ENCODE measurements around the gene STARD3NL. TPM values are rescaled to one million over a fixed set of nuclear protein-coding genes. Genes with fewer than 3 reads are reported as not detected.

Gene STARD3NL
- total RNA-seq, 4 donors from 2014 or later: 28.3 to 42.9 (median 35.6) TPM

DNA sequence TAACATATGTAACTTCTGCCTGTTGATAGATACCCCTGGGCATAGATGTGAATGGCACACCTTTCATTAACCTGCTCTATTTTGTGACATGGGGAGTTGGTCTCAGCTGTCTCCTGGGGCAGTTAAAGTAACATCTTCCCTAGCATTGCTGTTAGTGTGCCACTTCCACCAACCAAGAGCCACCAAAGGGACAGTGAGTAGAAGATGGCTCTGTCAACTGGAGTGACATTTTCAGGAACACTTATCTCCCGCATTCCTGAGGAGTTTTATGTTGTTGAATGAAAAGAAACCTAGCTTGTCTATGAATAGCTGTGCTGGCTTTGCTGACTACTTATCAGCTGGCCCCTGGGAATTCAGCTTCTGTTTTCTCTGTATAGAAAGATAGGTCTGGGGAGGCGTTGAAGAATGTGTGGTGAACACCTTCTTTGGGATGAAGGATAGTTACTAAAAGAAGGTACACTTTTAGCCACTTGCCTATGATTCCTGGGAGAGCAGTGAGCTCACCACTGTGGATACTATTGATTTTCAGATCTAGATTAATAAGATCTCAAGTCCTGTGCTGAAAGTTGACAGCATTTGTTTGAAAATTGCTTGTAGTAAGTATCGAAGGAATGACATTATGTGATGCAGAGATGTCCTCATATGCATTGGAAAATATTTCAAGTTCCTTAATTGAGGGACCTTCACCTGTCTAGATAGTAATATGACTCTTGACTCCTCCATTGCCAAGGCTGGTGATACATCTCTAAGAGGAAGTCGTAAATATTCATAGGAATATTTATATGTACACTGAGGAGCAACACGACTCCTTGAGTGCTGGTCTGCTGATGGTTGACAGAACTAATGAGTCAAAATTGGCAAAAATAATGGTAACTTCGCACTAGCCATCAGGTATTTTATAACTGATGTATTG lies 7.6 kb downstream of the STARD3NL start:
- no peak for DNase-seq (ENCODE audit: low spot score in 2 of 2)
- Histone ChIP-seq H3K4me1 (peaks cover 0 to 37% (median 0%) of the 10 kb centered on the region in 4 donors), H3K27me3 (no peaks in the 10 kb centered on the region), H3K36me3 (no peaks in the 10 kb centered on the region), H3K9me3 (no peaks in the 10 kb centered on the region), H3K27ac (no peak overlapping the region), H3K4me3 (no peak overlapping the region)
- TF ChIP-seq POLR2A (IDR thresholded peaks at IDR 0.05) (no peak), EP300 (IDR thresholded peaks at IDR 0.05) (no peak), CTCF (IDR thresholded peaks at IDR 0.05) (no peak)
- 80 to 87% methylated on average over 6 of the region's 6 CpGs for WGBS, 2 donors

DNA sequence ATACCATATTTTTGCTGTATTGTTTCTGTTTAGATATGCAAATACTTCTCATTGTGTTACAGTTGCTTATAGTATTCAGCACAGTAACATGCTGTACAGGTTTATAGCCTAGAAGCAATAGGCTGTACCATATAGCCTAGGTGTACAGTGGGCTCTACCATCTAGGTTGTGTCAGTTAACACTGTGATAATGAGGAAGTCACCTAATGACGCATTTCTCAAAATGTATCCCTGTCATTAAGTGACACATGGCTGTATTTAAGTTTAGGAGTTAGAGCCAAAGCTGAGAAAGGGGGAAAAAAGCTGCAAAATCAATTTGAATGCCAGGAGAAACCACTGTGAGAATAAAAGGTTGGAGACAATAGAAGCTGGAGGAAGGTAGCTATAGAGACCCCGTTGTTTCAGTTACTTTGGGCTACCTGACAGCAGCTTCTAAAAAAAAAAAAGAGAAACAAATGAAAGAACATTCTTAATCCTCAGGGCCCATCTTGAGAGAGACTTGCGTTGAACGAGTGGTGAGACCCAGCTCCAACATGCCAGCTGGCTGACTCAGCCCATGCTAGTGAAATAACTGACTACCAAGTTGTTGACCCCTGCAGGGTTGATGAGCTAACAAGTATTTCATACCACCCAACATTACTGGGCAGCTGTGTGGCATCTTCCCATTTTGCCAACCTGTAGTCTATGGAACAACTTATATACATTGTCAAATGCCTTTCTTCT lies 8.7 kb downstream of the STARD3NL start:
- no peak overlapping the region for H3K4me3 ChIP-seq
- no peaks in the 10 kb centered on the region for H3K27me3 ChIP-seq
- TF ChIP-seq POLR2A (IDR thresholded peaks at IDR 0.05) (no peak), CTCF (IDR thresholded peaks at IDR 0.05) (no peak), EP300 (IDR thresholded peaks at IDR 0.05) (no peak)
- peaks cover 0 to 28% (median 0%) of the 10 kb centered on the region in 4 donors for H3K4me1 ChIP-seq
- H3K36me3 ChIP-seq: no peaks in the 10 kb centered on the region
- DNase-seq (ENCODE audit: low spot score in 2 of 2): no peak
- H3K9me3 ChIP-seq: peaks cover 0 to 10% (median 2%) of the 10 kb centered on the region in 4 donors
- H3K27ac ChIP-seq: no peak overlapping the region
- 74% methylated on average over 4 of the region's 4 CpGs for WGBS, 2 donors

DNA sequence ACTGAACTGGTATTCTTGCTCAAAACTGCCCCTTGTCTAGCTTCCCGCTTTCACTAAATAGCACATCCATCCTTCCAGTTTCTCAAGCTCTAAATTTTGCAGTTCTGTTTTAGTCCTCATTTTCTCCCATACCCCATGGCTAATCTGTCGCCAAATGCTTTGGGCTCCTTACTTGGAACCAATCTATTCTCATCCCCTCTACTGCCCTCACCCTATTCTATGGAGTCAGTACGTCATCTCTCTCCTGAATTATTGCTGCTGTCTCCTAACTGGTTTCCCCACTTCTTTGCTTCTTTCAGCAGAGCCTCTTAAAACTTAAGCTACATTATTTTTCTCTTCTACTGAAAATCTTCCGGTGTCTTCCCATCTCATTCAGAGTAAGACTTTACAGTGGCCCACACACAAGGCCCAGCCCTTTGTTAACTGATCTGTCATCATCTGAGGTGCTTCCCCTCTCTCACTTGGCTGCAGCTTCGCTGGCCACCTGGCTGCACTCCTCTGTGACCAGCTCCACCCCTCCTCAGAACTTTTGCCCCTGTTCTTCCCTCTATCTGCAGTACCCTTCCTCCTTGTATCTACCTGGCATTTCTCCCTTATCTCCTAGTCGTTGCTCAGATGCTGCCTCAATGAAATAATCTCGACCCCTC lies 9.9 kb downstream of the STARD3NL start:
- Histone ChIP-seq H3K9me3 (peaks cover 0 to 17% (median 6%) of the 10 kb centered on the region in 4 donors), H3K36me3 (peaks cover 0 to 8% (median 0%) of the 10 kb centered on the region in 3 donors), H3K27me3 (no peaks in the 10 kb centered on the region), H3K4me3 (no peak overlapping the region), H3K4me1 (peaks cover 0 to 18% (median 0%) of the 10 kb centered on the region in 4 donors), H3K27ac (no peak overlapping the region)
- no peak for DNase-seq (ENCODE audit: low spot score in 2 of 2)
- TF ChIP-seq CTCF (IDR thresholded peaks at IDR 0.05): no peak
- TF ChIP-seq EP300 (IDR thresholded peaks at IDR 0.05): no peak
- TF ChIP-seq POLR2A (IDR thresholded peaks at IDR 0.05): no peak
- 66 to 67% methylated on average over 7 of the region's 7 CpGs for WGBS, 2 donors

GRCh38 chr7:38189231-38189938 lies 11.3 kb downstream of the STARD3NL start:
- TF ChIP-seq POLR2A (IDR thresholded peaks at IDR 0.05) (no peak), CTCF (IDR thresholded peaks at IDR 0.05) (no peak), EP300 (IDR thresholded peaks at IDR 0.05) (no peak)
- Histone ChIP-seq H3K4me1 (peaks cover 0 to 15% (median 0%) of the 10 kb centered on the region in 4 donors), H3K27ac (no peak overlapping the region), H3K36me3 (peaks cover 0 to 11% (median 0%) of the 10 kb centered on the region in 3 donors), H3K4me3 (no peak overlapping the region), H3K27me3 (no peaks in the 10 kb centered on the region), H3K9me3 (peaks cover 0 to 17% (median 6%) of the 10 kb centered on the region in 4 donors)
- no peak for DNase-seq (ENCODE audit: low spot score in 2 of 2)
- 70 to 75% methylated on average over 4 of the region's 4 CpGs for WGBS, 2 donors

Measured in tibial nerve (tissue), 4 donors.